SKM-1 treated with dmso at 0.1 percent for 144 hours (cell line): Measurements from ENCODE around the gene CORO7.

Experiments
- DNase-seq: peaks from one replicate; lab custom pipeline; 2025; ENCODE audit not compliant: unreplicated experiment; lab: John Stamatoyannopoulos, UW

CORO7 gene

GRCh38 chr16:4313563-4314531, 102.5 kb downstream of the CORO7 start:
- DNase-seq: peak; percentile 31

DNA sequence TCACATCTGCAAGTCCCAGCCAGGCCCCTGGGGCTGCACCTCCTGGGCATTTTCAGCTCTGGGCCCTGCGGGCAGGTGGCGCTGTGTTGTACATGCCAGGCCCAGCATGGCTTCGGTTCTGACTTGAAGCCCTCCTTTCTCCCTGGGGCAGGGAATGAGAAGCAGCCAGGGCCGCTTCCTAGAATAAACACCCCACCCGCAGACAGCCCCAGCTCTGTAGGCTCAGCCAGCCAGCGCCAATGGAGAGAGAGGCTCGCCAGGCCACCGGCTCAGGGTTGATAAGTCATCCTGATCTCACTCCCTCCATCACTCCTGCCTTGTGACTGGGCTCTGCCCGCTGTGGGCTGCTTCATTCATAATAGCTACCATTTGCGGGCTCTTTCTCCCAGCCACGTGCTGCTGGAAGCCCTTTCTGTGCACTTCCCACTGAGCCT, 106.5 kb downstream of the CORO7 start:
- DNase-seq: no peak

GRCh38 chr16:4309102-4309832, 107.1 kb downstream of the CORO7 start:
- no peak for DNase-seq

- DNase-seq: peak; percentile 93
Observed at GRCh38 chr16:4307215-4308037, 109.0 kb downstream of the CORO7 start.

DNA sequence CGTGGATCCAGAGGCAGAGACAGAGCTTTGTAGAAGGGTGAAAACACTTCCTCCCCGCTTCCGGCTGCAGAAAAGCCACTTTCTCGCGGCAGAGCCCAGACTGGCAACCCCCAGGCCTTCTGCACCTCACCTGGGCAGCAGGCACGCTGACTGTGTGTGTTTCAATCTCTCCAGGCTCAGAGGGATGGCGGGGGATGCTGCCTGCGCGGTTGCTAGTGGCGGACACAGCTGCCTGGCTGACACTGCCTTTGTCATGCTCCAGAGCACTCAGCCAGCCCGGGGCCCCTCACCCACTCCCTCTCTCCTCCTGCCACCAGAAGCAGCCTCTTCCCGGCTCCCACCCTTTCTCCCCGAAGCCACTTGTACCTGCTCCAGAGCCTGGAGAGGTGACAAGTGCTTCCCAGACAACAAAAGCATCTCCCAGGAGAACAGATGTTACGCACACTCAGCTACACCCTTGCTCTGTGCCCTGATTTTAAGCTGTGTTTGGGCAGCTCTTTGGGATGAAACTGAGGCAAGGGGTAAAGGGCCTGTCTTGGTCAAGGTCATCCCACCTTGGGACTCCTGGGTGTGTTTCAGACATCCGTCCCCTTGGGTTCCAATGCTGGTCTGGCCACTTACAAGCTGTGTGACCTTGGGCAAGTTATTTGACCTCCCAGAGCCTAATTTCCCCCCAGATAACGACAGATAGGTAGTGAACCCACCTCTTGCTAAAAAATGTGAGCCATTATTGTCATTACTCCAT, 109.8 kb downstream of the CORO7 start:
- DNase-seq: no peak
